Thymus (tissue), 11 donors: ENCODE measurements around the gene NHSL2. TPM values are rescaled to one million over a fixed set of nuclear protein-coding genes. Genes with fewer than 3 reads are reported as not detected.
"Not testable (repeated sequence)": the region's sequence is repeated elsewhere in the genome, so short reads cannot be mapped to it uniquely, and the experiment has no call there.

ENCODE experiments used
- DNase-seq, 9 donors: peaks; one replicate each; pipeline ENCODE4 v3.0.0-alpha.2; 2013; ENCODE audit warnings: low spot score in 9 of 9, low read depth in 6 of 9, missing footprints in 1 of 9
- H3K27ac ChIP-seq, 2 donors: one replicate each; pipeline ENCODE4 v1.5.1; 2013; ENCODE audit warnings: control low read depth in 1 of 2, low read depth in 1 of 2, low read length in 1 of 2, mild to moderate bottlenecking in 1 of 2, moderate library complexity in 1 of 2
- H3K27me3 ChIP-seq, 2 donors: one replicate each; pipeline ENCODE4 v1.5.1; 2013; ENCODE audit warnings: low read length in 1 of 2; ENCODE audit not compliant: control insufficient read depth in 2 of 2, insufficient read depth in 1 of 2
- H3K36me3 ChIP-seq, 2 donors: one replicate each; pipeline ENCODE4 v1.5.1; 2013; ENCODE audit warnings: low read length in 1 of 2, mild to moderate bottlenecking in 1 of 2, moderate library complexity in 1 of 2; ENCODE audit not compliant: control insufficient read depth in 2 of 2, insufficient read depth in 2 of 2
- H3K4me1 ChIP-seq, 2 donors: one replicate each; pipeline ENCODE4 v1.5.1; 2013; ENCODE audit warnings: low read length in 2 of 2; ENCODE audit not compliant: control insufficient read depth in 2 of 2, insufficient read depth in 2 of 2
- H3K4me3 ChIP-seq, 2 donors: one replicate each; pipeline ENCODE4 v1.5.1; 2013; ENCODE audit warnings: low read length in 2 of 2, control low read depth in 1 of 2, mild to moderate bottlenecking in 1 of 2
- H3K9me3 ChIP-seq, 2 donors: one replicate each; pipeline ENCODE4 v1.5.1; 2013; ENCODE audit warnings: low read length in 1 of 2, mild to moderate bottlenecking in 1 of 2; ENCODE audit not compliant: control insufficient read depth in 2 of 2, insufficient read depth in 1 of 2
- WGBS: extraction: QIAGEN DNeasy Blood & Tissue Kit; methylation state at CpG from one replicate; pipeline ENCODE4 v1.1.7; 2013; 5-methylcytosine and 5-hydroxymethylcytosine counted together
- polyA plus RNA-seq: library from polyadenylated mRNA; stranded (reverse); fragments of 200-250 nt; gene quantifications from one replicate; pipeline ENCODE4 v1.2.3, GENCODE V29; 2013
- total RNA-seq: library from RNA; stranded (reverse); fragments of 120-200 nt; gene quantifications from one replicate; pipeline ENCODE4 v1.2.4, GENCODE V29; 2013
- donor health status: healthy.

NHSL2 gene
- total and polyA plus RNA-seq, 2 donors: 0.80 TPM

GRCh38 chrX:71955530-71956120 is 45.0 kb downstream of the NHSL2 start:
- WGBS: 95% methylated on average over 7 of the region's 7 CpGs
- no peak overlapping the region for H3K27ac ChIP-seq
- no peak overlapping the region for H3K4me3 ChIP-seq
- no peaks in the 10 kb centered on the region for H3K36me3 ChIP-seq
- no peak for DNase-seq
- no peaks in the 10 kb centered on the region for H3K27me3 ChIP-seq
- H3K4me1 ChIP-seq: peaks cover 0 to 4% of the 10 kb centered on the region in 2 donors
- H3K9me3 ChIP-seq: no peaks in the 10 kb centered on the region

GRCh38 chrX:71958281-71958675 is 47.6 kb downstream of the NHSL2 start:
- Histone ChIP-seq H3K4me1 (peaks cover 0 to 4% of the 10 kb centered on the region in 2 donors), H3K4me3 (no peak overlapping the region), H3K27ac (no peak overlapping the region), H3K9me3 (no peaks in the 10 kb centered on the region), H3K36me3 (no peaks in the 10 kb centered on the region), H3K27me3 (no peaks in the 10 kb centered on the region)
- DNase-seq: no peak
- WGBS: 85% methylated on average over 2 of the region's 2 CpGs

GRCh38 chrX:71964184-71964583 is 53.5 kb downstream of the NHSL2 start:
- H3K27me3 ChIP-seq, H3K4me3 ChIP-seq, H3K9me3 ChIP-seq, H3K27ac ChIP-seq, H3K4me1 ChIP-seq, H3K36me3 ChIP-seq, DNase-seq: not testable (repeated sequence)

- Histone ChIP-seq H3K4me1 (no peaks in the 10 kb centered on the region), H3K36me3 (no peaks in the 10 kb centered on the region), H3K9me3 (no peaks in the 10 kb centered on the region), H3K4me3 (no peak overlapping the region), H3K27me3 (no peaks in the 10 kb centered on the region), H3K27ac (no peak overlapping the region)
- no peak for DNase-seq
- 97% methylated on average over 4 of the region's 4 CpGs for whole genome bisulfite sequencing
These were observed 64.3 kb downstream of the NHSL2 start for GRCh38 chrX:71974916-71975315.

GRCh38 chrX:71976753-71977152 is 66.1 kb downstream of the NHSL2 start:
- H3K4me1 ChIP-seq: no peaks in the 10 kb centered on the region
- DNase-seq: no peak
- no peak overlapping the region for H3K27ac ChIP-seq
- no peaks in the 10 kb centered on the region for H3K36me3 ChIP-seq
- no peak overlapping the region for H3K4me3 ChIP-seq
- no peaks in the 10 kb centered on the region for H3K27me3 ChIP-seq
- 61% methylated on average over 3 of the region's 3 CpGs for WGBS
- H3K9me3 ChIP-seq: no peaks in the 10 kb centered on the region

GRCh38 chrX:71978164-71978563 is 67.5 kb downstream of the NHSL2 start:
- Histone ChIP-seq H3K27me3 (no peaks in the 10 kb centered on the region), H3K9me3 (no peaks in the 10 kb centered on the region), H3K4me3 (no peak overlapping the region), H3K27ac (no peak overlapping the region), H3K4me1 (no peaks in the 10 kb centered on the region), H3K36me3 (no peaks in the 10 kb centered on the region)
- no peak for DNase-seq
- WGBS: 99% methylated on average over 3 of the region's 3 CpGs

- 83% methylated on average over 9 of the region's 9 CpGs for WGBS
- H3K4me1 ChIP-seq: peaks cover 0 to 6% of the 10 kb centered on the region in 2 donors
- no peak overlapping the region for H3K27ac ChIP-seq
- no peaks in the 10 kb centered on the region for H3K27me3 ChIP-seq
- no peak overlapping the region for H3K4me3 ChIP-seq
- DNase-seq: no peak
- H3K9me3 ChIP-seq: no peaks in the 10 kb centered on the region
- no peaks in the 10 kb centered on the region for H3K36me3 ChIP-seq
These were observed 79.3 kb downstream of the NHSL2 start for GRCh38 chrX:71989768-71990426.

GRCh38 chrX:71990518-71990917 is 79.9 kb downstream of the NHSL2 start:
- peaks cover 0 to 6% of the 10 kb centered on the region in 2 donors for H3K4me1 ChIP-seq
- 99% methylated on average over 2 of the region's 2 CpGs for WGBS
- no peak for DNase-seq
- no peaks in the 10 kb centered on the region for H3K9me3 ChIP-seq
- H3K36me3 ChIP-seq: no peaks in the 10 kb centered on the region
- no peak overlapping the region for H3K4me3 ChIP-seq
- H3K27ac ChIP-seq: no peak overlapping the region
- no peaks in the 10 kb centered on the region for H3K27me3 ChIP-seq

GRCh38 chrX:71991164-71991563 is 80.5 kb downstream of the NHSL2 start:
- H3K4me1 ChIP-seq: peaks cover 0 to 6% of the 10 kb centered on the region in 2 donors
- WGBS: 94% methylated on average over 4 of the region's 4 CpGs
- no peak for DNase-seq
- H3K4me3 ChIP-seq: no peak overlapping the region
- H3K27me3 ChIP-seq: no peaks in the 10 kb centered on the region
- no peaks in the 10 kb centered on the region for H3K9me3 ChIP-seq
- no peak overlapping the region for H3K27ac ChIP-seq
- H3K36me3 ChIP-seq: no peaks in the 10 kb centered on the region
